Superior temporal gyrus (tissue), 1 donor: ENCODE data around the gene RNASEH2C.
"Not testable (repeated sequence)": the region's sequence is repeated elsewhere in the genome, so short reads cannot be mapped to it uniquely, and the experiment has no call there.

ENCODE experiments used
- DNase-seq: peaks from one replicate; pipeline ENCODE4 v3.0.0-alpha.2; 2016; ENCODE audit errors: extremely low spot score

The RNASEH2C gene

DNA sequence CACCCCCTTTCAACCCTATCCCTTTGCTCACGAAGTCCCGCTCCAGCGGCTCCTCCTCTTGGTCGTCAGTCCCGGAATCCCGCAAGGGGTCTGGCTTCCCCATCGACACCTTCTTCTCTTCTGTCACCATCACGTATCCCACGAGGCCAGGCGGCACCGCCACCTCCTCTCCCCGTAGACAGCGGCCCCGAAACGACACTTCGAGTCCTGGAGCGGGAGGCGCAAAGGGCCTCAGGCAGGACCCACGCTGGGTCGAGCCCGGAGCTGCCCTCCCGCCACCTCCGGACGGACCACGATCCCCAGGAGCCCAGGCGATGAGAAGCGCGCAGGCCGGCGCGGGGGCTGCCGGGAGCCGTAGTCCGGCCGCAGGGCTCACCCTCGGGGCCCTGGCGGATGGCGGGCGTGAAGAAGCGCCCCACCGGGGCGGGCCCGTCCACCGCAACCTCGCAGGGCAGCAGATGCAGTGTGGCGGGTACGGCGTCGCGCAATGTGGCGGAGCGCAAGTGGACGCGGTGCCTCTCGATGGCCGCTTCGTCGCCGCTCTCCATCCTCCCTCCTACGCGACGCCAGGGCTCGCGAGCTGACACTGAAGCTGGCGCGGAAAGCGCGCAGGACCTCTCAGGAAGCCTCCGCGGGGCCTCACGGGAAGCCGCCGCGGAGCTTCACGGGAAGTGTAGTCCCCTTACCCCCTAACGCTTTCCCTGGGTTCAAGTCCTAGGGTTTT lies at the start of gene RNASEH2C:
RNASEH2C (minus strand) TSS at position 588 of the 724 bp plus-strand sequence; CDS start at position 548, 40 bp downstream.
- peak; percentile 96 for DNase-seq

DNA sequence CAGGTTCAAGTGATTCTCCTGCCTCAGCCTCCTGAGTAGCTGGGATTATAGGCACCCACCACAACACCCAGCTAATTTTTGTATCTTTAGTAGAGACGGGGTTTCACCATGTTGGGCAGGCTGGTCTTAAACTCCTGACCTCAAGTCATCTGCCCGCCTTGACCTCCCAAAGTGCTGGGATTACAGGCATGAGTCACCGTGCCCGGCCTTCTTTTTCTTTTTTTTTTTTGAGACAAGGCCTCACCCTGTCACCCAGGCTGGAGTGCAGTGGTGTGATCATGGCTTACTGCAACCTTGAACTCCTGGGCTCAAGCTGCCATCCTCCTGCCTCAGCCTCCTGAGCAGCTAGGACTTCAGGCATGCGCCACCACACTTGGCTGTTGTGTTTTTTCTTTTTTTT lies 47.2 kb upstream of the RNASEH2C start:
- not testable (repeated sequence) for DNase-seq

DNA sequence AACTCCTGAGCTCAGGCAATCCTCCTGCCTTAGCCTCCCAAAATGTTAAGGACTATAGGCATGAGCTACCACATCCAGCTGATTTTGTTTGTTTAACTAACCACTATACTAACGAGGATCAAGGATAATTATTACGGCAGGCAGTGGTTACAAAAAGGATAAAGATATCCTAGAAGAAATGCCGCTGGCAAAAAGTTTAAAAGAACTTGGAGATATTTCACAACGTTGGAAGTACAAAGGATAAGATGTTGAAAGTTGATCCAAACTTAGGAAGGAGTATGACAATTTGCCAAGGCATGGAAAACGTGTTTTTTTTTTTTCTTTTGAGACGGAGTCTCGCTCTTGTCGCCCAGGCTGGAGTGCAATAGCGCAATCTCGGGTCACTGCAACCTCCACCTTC lies 46.8 kb upstream of the RNASEH2C start:
- DNase-seq: no peak

DNA sequence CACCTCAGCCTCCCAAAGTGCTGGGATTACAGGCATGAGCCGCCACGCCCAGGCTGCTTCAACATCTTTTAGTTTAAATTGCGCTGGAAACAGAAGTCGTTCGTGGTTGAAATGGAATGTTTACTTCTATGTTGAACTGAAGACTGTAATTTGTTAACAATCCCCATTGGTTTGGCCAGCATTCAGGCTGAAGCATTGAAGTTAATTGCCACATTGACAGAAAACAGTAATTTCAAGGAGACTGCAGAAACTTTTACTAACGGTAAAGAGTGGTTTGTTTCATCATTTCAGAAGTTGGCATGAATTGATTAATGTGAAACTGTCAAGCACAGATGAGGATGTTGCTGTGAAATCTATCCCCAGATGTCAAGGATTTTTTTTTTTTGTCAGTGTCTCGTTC lies 45.9 kb upstream of the RNASEH2C start:
- no peak for DNase-seq

DNA sequence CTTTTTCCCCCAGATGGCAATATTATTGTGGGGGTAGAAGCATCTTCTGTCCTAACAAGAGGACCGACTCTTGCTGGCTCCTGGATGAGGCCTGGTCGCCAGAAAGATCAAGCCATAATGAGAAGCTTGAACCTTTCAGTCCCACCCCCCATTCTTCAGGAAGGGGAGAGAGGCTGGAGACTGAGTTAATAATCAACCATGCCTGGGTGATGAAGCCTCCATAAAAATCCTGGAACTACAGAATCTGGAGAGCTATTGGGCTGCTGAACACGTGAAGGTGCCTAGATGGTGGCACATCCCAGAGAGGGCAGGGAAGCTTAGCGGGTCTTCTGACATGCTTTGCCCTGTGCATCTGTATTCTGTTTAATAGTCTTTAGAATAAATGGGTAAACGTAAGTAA lies 43.8 kb upstream of the RNASEH2C start:
- DNase-seq: no peak

DNA sequence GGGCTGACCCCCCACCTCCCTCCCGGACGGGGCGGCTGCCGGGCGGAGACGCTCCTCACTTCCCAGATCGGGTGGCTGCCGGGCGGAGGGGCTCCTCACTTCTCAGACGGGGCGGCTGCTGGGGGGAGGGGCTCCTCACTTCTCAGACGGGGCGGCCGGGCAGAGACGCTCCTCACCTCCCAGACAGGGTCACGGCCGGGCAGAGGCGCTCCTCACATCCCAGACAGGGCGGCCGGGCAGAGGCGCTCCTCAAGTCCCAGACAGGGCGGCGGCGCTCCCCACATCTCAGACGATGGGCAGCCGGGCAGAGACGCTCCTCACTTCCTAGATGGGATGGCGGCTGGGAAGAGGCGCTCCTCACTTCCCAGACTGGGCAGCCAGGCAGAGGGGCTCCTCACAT lies 42.2 kb upstream of the RNASEH2C start:
- DNase-seq: not testable (repeated sequence)

DNA sequence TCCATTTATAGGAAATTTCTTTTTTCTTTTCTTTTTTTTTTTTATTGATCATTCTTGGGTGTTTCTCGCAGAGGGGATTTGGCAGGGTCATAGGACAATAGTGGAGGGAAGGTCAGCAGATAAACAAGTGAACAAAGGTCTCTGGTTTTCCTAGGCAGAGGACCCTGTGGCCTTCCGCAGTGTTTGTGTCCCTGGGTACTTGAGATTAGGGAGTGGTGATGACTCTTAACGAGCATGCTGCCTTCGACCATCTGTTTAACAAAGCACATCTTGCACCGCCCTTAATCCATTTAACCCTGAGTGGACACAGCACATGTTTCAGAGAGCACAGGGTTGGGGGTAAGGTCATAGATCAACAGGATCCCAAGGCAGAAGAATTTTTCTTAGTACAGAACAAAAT lies 41.6 kb upstream of the RNASEH2C start:
- not testable (repeated sequence) for DNase-seq

DNA sequence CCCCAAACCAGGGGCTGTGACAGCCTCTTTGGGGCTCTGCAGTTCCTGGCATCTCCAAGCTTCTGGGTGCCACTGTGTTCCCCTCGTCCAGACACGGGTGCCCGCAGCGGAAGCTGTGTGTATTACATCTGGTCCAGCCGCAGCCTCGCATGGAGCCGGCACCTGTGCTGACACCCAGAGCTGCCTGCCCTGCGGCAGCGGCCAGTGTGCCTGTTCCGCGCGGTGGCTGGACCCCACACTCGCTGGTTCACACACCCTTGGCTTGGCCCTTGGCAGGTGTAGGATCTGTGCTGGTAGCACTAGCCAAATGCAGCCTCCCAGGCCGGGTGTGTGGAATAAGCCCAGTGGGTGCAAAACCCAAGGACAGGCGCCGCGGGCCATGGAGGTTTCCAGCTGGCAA lies 24.5 kb upstream of the RNASEH2C start:
- DNase-seq: no peak

DNA sequence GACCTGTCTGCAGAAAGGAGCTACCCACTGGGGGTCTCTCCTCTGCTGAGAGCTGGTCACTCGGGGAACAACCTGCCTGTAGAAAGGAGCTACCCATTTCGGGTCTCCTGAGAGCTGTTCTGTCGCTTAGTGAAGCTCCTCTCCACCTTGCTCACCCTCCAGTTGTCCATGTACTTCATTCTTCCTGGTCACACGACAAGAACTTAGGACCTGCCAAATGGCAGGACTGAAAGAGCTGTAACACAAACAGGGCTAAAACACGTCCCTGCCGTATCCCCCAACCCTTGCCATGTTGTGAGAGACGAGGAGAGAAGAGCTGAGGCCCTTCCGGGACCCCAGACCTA lies 24.1 kb upstream of the RNASEH2C start:
- DNase-seq: no peak

DNA sequence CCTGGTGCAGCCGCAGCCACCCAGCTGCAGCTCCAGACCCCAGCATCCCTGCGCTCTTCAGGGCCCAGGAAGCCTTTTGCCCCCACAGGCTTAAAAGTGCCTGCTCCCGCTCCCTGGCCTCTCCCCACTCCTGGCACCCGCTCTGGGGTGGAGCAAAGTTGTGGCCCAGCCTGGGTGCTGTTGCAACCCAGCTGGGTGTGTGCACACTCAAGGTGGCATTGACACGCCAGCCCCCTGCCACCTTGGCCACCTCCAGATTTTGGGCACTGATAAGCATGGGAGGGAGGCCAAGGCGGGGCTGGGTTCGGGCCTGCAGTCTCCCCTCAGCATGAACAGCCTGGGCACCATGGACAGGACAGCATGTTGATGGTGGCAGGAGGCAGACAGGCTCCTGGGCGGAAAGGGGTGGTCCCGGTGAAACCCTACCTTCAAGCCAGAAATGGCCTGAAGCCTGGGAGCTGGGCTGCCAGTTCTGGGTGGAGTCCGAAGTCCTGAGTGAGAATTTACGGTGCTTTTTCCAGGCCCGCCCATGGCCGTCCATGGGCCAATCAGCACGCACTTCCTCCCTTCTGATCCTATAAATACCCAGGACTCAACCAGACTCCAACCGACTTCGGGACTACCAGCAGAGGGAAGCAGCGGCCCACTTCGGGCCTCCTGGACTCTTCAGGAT lies 23.6 kb upstream of the RNASEH2C start:
- DNase-seq: no peak

DNA sequence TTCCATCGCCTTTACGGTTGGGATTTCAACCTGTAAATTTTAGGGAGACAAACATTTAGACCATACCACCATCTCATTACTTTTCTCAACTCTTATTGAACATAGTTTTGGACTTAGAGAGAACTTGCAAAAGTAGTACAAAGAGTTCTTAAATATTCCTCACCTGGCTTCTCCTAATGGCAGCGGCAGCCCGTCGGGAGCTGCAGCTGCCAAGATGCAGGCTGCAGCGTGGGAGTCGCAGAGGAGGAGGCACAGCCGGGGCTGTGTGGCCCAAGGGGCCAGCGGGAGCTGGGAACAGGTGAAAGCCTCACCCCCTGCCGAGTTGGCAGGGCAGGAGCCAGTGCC lies 23.1 kb upstream of the RNASEH2C start:
- no peak for DNase-seq

DNA sequence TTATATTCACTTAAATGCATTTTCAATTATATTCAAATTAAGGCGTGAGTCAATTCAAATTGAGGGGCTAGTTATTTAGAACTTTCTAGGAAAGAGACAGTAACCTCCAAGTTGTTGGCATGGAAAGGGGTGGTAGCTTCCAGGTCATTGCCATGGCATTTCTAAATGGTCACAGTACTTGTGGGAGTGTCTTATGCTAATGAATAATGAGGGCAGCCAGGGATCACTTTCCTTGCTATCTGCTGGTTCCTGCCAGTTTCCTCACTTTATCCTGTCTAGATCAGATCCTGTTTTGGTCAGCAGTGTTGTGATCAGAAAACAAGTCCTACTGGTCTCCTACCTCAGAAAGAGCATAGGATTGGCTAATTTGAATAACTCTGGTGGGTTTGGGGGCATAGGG lies 21.8 kb upstream of the RNASEH2C start:
- DNase-seq: no peak

DNA sequence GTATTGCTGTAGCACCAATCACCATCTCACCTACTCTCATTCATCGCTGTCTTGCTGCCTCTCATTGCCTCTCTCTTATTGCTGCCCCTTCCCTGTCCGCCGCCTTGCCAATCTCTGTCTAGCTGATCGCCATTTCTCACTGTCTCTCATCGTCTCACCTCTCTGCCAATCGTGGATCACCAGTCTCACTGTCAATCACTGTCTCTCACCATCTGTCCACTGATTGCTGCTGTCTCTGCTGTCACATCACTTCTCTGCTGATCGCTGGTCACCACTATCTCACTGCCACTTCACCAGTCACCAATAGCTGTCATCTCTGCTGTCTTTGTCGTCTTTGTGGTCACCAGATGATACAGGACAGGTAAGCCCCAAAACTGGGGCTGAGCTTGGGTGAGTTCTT lies 20.6 kb upstream of the RNASEH2C start:
- no peak for DNase-seq

DNA sequence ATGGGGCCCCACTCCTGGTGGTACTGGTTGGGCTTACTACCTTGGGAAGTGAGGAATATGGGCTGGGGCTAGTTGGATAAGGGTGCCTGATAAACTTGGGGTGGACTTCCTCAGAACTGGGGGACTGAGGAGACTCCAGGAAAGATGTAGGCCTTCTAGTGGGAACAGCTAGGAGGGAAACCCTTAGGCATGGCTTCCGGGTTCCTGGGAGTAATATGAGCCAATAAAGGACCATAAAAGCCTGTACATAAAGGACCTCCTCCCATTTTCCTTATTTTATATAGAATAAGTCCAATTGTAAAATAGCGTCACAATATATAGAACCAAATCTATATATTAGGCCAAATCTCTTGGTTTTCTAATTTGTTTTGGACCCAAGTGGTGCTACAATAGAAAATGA lies 18.4 kb upstream of the RNASEH2C start:
- DNase-seq: no peak

DNA sequence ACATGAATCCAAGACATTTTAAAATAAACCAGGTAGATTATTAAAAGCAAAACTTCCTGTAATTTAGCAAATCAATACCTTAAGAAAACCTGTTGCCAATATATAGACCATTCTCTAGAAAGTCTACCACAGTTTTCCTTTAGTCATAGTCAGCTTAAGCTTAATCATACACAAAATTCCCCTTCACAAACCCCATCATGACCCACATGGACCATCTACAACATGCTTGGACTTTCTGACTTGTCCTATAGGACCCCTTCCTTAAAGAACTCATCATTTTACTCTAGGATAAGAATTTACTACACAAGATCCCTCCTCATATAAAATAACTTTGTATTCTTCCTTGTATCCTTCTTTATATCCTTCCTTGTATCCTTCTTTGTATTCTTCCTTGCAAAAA lies 16.2 kb upstream of the RNASEH2C start:
- DNase-seq: no peak

DNA sequence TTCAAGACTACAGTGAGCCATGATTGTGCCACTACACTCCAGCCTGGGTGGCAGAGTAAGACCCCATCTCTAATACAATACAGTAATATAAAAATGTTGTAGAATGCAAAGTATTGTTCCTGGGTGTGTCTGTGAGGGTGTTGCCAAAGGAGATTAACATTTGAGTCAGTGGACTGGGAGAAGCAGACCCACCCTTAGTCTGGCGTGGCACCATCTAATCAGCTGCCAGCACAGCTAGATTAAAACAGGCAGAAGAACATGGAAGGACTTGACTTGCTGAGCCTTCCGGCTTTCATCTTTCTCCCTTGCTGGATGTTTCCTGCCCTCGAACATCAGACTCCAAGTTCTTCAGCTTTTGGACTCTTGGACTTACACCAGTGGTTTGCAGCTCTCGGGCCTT lies 14.5 kb upstream of the RNASEH2C start:
- DNase-seq: not testable (repeated sequence)

DNA sequence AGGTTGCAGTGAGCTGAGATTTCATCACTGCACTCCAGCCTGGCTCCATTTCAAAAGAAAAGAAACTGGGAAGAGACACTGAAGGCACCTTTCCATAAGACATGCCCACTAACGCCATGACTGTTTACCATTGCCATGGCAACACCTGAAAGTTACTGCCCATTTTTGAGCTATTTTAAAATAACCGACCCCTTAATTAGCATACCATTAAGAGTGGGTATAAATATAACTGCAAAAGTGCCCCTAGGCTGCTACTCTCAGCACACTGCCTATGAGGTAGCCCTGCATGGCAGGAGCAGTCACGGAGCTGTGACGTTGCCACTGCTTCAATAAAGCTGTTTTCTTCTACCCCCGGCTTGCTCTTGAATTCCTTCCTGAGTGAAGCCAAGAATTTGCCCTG lies 9.9 kb upstream of the RNASEH2C start:
- no peak for DNase-seq

DNA sequence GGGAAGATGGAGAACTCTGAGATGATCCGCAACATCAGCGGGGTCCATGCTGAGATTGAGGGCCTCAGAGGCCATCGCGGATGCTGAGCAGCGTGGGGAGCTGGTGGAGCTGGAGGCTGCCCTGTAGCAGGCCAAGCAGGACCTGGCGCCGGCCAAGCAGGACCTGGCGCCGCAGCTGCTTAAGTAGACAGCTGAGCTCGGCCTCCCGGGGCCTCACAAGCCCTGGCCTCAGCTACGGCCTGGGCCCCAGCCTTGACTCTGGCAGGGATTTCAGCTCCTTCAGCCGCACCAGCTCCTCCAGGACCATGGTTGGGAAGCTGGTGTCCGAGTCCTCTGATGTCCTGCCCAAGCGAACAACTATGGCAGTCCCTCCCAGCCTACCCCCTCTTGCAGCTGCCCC lies 7.3 kb upstream of the RNASEH2C start:
- DNase-seq: no peak

DNA sequence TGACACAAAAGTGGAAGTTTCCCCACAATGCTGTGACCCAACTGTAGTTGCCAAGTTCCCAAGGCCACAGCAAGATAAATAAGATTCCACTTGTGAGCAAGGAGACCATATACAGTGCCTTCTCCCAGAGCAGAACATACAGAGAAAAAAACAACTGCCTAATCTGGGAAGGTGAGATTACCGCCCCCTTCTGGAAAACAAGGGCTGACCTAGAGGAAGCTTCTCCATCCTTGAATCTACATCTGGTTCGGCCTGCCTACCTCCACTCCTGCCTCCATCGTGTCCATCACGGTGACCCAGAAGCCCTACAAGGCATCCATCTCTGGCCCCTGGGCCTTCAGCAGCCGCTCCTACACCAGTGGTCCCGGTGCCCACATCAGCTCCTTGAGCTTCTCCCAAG lies 6.1 kb upstream of the RNASEH2C start:
- no peak for DNase-seq

DNA sequence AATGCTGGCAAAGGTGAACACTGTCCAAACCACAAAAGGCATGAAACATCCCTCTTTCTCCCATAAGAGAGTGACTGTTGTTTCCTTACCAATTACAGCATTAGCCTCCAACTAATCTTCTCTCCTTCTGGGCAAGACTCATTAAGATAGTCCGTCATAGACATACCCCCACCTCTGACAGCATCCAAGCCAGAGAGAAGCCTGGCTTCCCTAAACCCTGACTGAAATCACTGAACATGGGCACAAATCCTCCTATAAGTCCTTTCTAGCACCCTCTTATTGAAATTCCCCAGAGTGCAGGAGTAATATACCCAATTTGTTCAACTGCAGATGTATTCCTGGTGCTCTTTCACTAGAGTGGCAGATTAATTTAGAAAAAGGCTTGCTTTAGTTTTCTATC lies 1.7 kb upstream of the RNASEH2C start:
- DNase-seq: no peak

DNA sequence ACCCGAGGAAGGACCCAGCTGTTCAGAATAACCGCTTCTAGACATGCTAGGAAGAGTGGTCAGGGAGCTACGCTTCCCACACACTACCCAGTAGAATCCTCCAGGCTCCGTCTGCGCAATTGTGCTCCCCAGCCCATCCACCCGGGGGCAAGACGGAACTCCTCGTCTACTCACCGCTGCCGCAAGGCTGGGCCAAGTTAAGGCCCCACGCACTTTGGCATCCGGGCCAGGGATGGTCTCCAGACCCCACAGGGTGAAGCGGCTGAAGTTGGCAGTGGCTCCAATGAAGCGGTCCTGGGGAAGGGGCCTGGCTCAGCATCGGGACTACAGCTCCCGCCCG lies 757 bp downstream of the RNASEH2C start:
- DNase-seq: no peak

DNA sequence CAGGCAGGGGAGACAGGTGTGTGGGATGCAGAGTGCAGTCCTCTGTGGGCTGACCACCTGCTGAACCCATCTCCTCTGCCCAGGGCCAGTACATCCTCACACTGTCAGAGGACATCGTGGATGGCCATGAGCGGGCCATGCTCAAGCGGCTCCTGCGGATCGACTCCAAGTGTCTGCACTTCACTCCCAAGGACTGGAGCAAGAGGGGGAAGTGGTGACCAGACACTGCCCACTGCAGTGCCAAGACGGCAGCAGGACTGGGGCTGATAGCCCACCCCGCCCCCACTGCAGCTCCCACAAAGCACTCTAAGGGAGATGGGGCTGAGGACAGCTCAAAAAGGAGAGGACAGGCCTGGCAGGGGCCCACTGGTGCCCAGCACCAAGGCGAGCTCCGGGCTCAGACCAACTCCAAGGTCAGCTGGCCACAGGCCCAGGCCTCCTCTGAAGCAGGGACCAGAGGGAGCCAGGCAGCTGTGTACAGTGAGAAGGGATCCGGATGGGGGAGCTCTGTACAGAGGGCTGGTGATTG lies 1.6 kb downstream of the RNASEH2C start:
- DNase-seq: no peak

DNA sequence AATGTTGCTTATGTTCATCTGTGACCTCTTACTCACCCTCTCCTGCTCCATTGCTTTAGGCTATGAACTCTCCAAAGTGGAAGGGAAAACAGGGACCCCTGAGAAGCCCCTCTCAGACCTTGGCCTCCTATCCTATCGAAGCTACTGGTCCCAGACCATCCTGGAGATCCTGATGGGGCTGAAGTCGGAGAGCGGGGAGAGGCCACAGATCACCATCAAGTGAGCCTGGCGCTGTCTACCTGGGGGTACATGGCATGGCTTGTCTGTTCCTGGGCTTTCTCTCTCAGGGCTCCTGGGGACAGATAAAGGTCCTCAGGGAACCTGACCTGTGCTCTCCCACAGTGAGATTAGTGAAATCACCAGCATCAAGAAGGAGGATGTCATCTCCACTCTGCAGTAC lies 2.1 kb downstream of the RNASEH2C start:
- no peak for DNase-seq

DNA sequence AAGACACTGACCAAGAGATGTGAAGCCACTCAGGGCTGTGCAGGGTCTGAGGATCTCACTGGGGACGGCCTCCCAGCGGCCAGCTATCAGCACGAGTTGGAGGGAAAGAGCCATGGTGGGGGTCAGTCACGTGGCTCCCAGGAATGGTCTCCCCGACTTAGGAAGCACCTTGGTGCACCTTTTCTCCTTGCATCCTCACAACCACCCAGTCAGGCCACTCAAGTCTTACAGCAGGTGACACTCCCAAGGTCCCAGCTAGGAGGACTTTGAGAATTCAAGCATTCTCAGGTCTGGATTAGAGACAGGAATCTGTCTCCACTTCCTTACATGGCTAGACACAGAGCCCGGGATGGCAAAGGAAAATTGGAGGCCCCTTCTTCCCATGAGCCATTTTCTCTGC lies 2.7 kb downstream of the RNASEH2C start:
- DNase-seq: no peak
